DMS79 (cell line): ENCODE data around the gene OR2F1.

Source experiments
- DNase-seq: peaks from one replicate; lab custom pipeline; 2025; lab: John Stamatoyannopoulos, UW

The OR2F1 gene

GRCh38 chr7:143954544-143954943 is at the start of gene OR2F1:
TSS of gene OR2F1 (plus strand) at chr7:143954844. CDS start at chr7:143959971, 5,127 bp downstream.
- DNase-seq: no peak

GRCh38 chr7:143905509-143905908 is 49.1 kb upstream of the OR2F1 start:
- no peak for DNase-seq

- no peak for DNase-seq
Measured at GRCh38 chr7:143906151-143906550, 48.5 kb upstream of the OR2F1 start.

GRCh38 chr7:143906895-143907294 is 47.7 kb upstream of the OR2F1 start:
- no peak for DNase-seq

GRCh38 chr7:143908120-143908519 is 46.5 kb upstream of the OR2F1 start:
- no peak for DNase-seq

GRCh38 chr7:143909863-143910262 is 44.8 kb upstream of the OR2F1 start:
- no peak for DNase-seq

- no peak for DNase-seq
Measured at GRCh38 chr7:143910473-143911248, 44.0 kb upstream of the OR2F1 start.

GRCh38 chr7:143913945-143914615 is 40.6 kb upstream of the OR2F1 start:
- no peak for DNase-seq

- DNase-seq: no peak
Measured at GRCh38 chr7:143914938-143915652, 39.5 kb upstream of the OR2F1 start.

GRCh38 chr7:143924851-143925250 is 29.8 kb upstream of the OR2F1 start:
- no peak for DNase-seq

- DNase-seq: no peak
Measured at GRCh38 chr7:143929224-143929920, 25.3 kb upstream of the OR2F1 start.

- no peak for DNase-seq
Measured at GRCh38 chr7:143931739-143932138, 22.9 kb upstream of the OR2F1 start.

GRCh38 chr7:143934526-143935325 is 19.9 kb upstream of the OR2F1 start, which contains the start of gene OR2F2:
TSS of gene OR2F2 (plus strand) at chr7:143935233. CDS start at chr7:143935233, 0 bp downstream.
- DNase-seq: no peak

GRCh38 chr7:143936087-143937009 is 18.3 kb upstream of the OR2F1 start:
- DNase-seq: no peak

- no peak for DNase-seq
Measured at GRCh38 chr7:143938379-143939243, 16.0 kb upstream of the OR2F1 start.

GRCh38 chr7:143945423-143945822 is 9.2 kb upstream of the OR2F1 start:
- no peak for DNase-seq

- DNase-seq: no peak
Measured at GRCh38 chr7:143947111-143947510, 7.5 kb upstream of the OR2F1 start.

GRCh38 chr7:143948733-143949132 is 5.9 kb upstream of the OR2F1 start:
- no peak for DNase-seq

GRCh38 chr7:143953421-143953820 is 1.2 kb upstream of the OR2F1 start:
- no peak for DNase-seq
